WTC11 (cell line): Measurements from ENCODE around the gene ZEB1.

Source experiments
- ATF2 ChIP-seq: sonication (generic); formaldehyde crosslinking; IDR thresholded peaks from 2 replicates; pipeline ENCODE4 v1.8.1; 2022; ENCODE audit warnings: low read depth, missing genetic modification reagents, borderline replicate concordance
- CREM ChIP-seq: sonication (generic); formaldehyde crosslinking; IDR thresholded peaks from 2 replicates; pipeline ENCODE4 v1.8.1; 2022; ENCODE audit warnings: mild to moderate bottlenecking, missing genetic modification reagents, moderate library complexity
- CTCF ChIP-seq: fragments of 200-600 bp; IDR thresholded peaks from 2 replicates; pipeline ENCODE4 v1.8.0; 2022; ENCODE audit warnings: antibody characterized with exemption
- E2F5 ChIP-seq: sonication (generic); formaldehyde crosslinking; IDR thresholded peaks from 2 replicates; pipeline ENCODE4 v1.8.1; 2022; ENCODE audit warnings: mild to moderate bottlenecking, moderate library complexity, missing genetic modification reagents
- MAX ChIP-seq: sonication (generic); formaldehyde crosslinking; IDR thresholded peaks from 2 replicates; pipeline ENCODE4 v1.8.0; 2022; ENCODE audit warnings: mild to moderate bottlenecking, missing genetic modification reagents
- NR1H2 ChIP-seq: sonication (generic); formaldehyde crosslinking; IDR thresholded peaks from 2 replicates; pipeline ENCODE4 v1.9.0; 2021; ENCODE audit warnings: mild to moderate bottlenecking, moderate library complexity, missing genetic modification reagents
- STAT6 ChIP-seq: sonication (generic); formaldehyde crosslinking; conservative IDR thresholded peaks from 2 replicates; pipeline ENCODE4 v1.8.1; 2023; ENCODE audit warnings: mild to moderate bottlenecking, low read depth, missing genetic modification reagents, moderate library complexity
- TEAD1 ChIP-seq: sonication (generic); formaldehyde crosslinking; IDR thresholded peaks from 2 replicates; pipeline ENCODE4 v1.8.0; 2022; ENCODE audit warnings: mild to moderate bottlenecking, missing genetic modification reagents
- USF1 ChIP-seq: sonication (generic); formaldehyde crosslinking; IDR thresholded peaks from 2 replicates; pipeline ENCODE4 v1.8.0; 2022; ENCODE audit warnings: mild to moderate bottlenecking, missing genetic modification reagents
- ZNF219 ChIP-seq: sonication (generic); formaldehyde crosslinking; IDR thresholded peaks from 2 replicates; pipeline ENCODE4 v1.8.0; 2023; ENCODE audit warnings: missing genetic modification reagents, mild to moderate bottlenecking, borderline replicate concordance

- TF ChIP-seq CREM (no peak), ZNF219 (CRISPR knock-in tag) (no peak), ATF2 (CRISPR knock-in tag) (no peak), CTCF (no peak), USF1 (no peak), E2F5 (CRISPR knock-in tag) (no peak), TEAD1 (no peak), STAT6 (CRISPR knock-in tag) (no peak), NR1H2 (CRISPR knock-in tag) (no peak), MAX (no peak)
Observed at GRCh38 chr10:31524460-31524859, 205.4 kb downstream of the ZEB1 start.
